ENCODE data around the gene TAS2R38. TPM values are rescaled to one million over a fixed set of nuclear protein-coding genes. Genes with fewer than 3 reads are reported as not detected.
"Not testable (repeated sequence)": the region's sequence is repeated elsewhere in the genome, so short reads cannot be mapped to it uniquely, and the experiment has no call there.

TAS2R38 gene
- total RNA-seq, 2 experiments from 2014 or later = not detected

GRCh38 chr7:141992688-141993087 lies 19.1 kb upstream of the TAS2R38 start:
- CTCF ChIA-PET = interaction anchor here (1.6 kb wide), 1 partner anchor 16 kb away, joined by 3 read pairs; no protein-coding TSS in a partner anchor
- peaks cover 4% of the 10 kb centered on the region for H3K4me1 Mint-ChIP-seq (ENCODE audit: low read depth)
- ATAC-seq (no peak), DNase-seq (no peak)
- no peaks in the 10 kb centered on the region for H3K27me3 Mint-ChIP-seq (ENCODE audit: low read depth)
- no peak overlapping the region for H3K4me3 Mint-ChIP-seq
- H3K36me3 Mint-ChIP-seq (ENCODE audit: low read depth) = no peaks in the 10 kb centered on the region
- no peak overlapping the region for H3K27ac Mint-ChIP-seq
- POLR2A ChIA-PET = no interaction called here
- no peaks in the 10 kb centered on the region for H3K9me3 Mint-ChIP-seq (ENCODE audit: insufficient read depth)

GRCh38 chr7:141992156-141992555 lies 18.6 kb upstream of the TAS2R38 start:
- H3K27me3 Mint-ChIP-seq (ENCODE audit: low read depth) = no peaks in the 10 kb centered on the region
- ATAC-seq (no peak), DNase-seq (no peak)
- no peak overlapping the region for H3K27ac Mint-ChIP-seq
- H3K4me1 Mint-ChIP-seq (ENCODE audit: low read depth) = peaks cover 4% of the 10 kb centered on the region
- no peak overlapping the region for H3K4me3 Mint-ChIP-seq
- POLR2A ChIA-PET = interaction anchor here (0.6 kb wide), 1 partner anchor 145 kb away, joined by 3 read pairs; no protein-coding TSS in a partner anchor
- no peaks in the 10 kb centered on the region for H3K9me3 Mint-ChIP-seq (ENCODE audit: insufficient read depth)
- no peaks in the 10 kb centered on the region for H3K36me3 Mint-ChIP-seq (ENCODE audit: low read depth)
- CTCF ChIA-PET = no interaction called here

GRCh38 chr7:141991140-141991539 lies 17.6 kb upstream of the TAS2R38 start:
- Mint-ChIP-seq H3K9me3 (ENCODE audit: insufficient read depth) (no peaks in the 10 kb centered on the region), H3K4me3 (no peak overlapping the region), H3K36me3 (ENCODE audit: low read depth) (no peaks in the 10 kb centered on the region), H3K27me3 (ENCODE audit: low read depth) (no peaks in the 10 kb centered on the region), H3K27ac (no peak overlapping the region), H3K4me1 (ENCODE audit: low read depth) (peaks cover 4% of the 10 kb centered on the region)
- DNase-seq (no peak), ATAC-seq (no peak)
- ChIA-PET CTCF (no interaction called here), POLR2A (no interaction called here)

GRCh38 chr7:141990011-141990725 lies 16.6 kb upstream of the TAS2R38 start:
- no peak overlapping the region for H3K4me3 Mint-ChIP-seq
- H3K9me3 Mint-ChIP-seq (ENCODE audit: insufficient read depth) = no peaks in the 10 kb centered on the region
- no peaks in the 10 kb centered on the region for H3K27me3 Mint-ChIP-seq (ENCODE audit: low read depth)
- no peak overlapping the region for H3K27ac Mint-ChIP-seq
- ChIA-PET CTCF (no interaction called here), POLR2A (no interaction called here)
- ATAC-seq (no peak), DNase-seq (no peak)
- H3K4me1 Mint-ChIP-seq (ENCODE audit: low read depth) = peaks cover 4% of the 10 kb centered on the region
- no peaks in the 10 kb centered on the region for H3K36me3 Mint-ChIP-seq (ENCODE audit: low read depth)

GRCh38 chr7:141987803-141988202 lies 14.2 kb upstream of the TAS2R38 start:
- ATAC-seq = not testable (repeated sequence)

GRCh38 chr7:141986923-141987322 lies 13.3 kb upstream of the TAS2R38 start:
- ChIA-PET CTCF (no interaction called here), POLR2A (no interaction called here)
- Mint-ChIP-seq H3K9me3 (ENCODE audit: insufficient read depth) (no peaks in the 10 kb centered on the region), H3K27ac (no peak overlapping the region), H3K4me1 (ENCODE audit: low read depth) (peaks cover 4% of the 10 kb centered on the region), H3K4me3 (no peak overlapping the region), H3K36me3 (ENCODE audit: low read depth) (no peaks in the 10 kb centered on the region), H3K27me3 (ENCODE audit: low read depth) (no peaks in the 10 kb centered on the region)
- ATAC-seq = no peak
- DNase-seq = no peak

More at GRCh38 chr7:141987803-141988202, 14.2 kb upstream of the TAS2R38 start:
- H3K9me3 Mint-ChIP-seq (ENCODE audit: insufficient read depth); POLR2A ChIA-PET; H3K4me1 Mint-ChIP-seq (ENCODE audit: low read depth); CTCF ChIA-PET; H3K27ac Mint-ChIP-seq; H3K27me3 Mint-ChIP-seq (ENCODE audit: low read depth); H3K36me3 Mint-ChIP-seq (ENCODE audit: low read depth); DNase-seq; H3K4me3 Mint-ChIP-seq: not testable (repeated sequence)

GRCh38 chr7:141985926-141986325 lies 12.4 kb upstream of the TAS2R38 start:
- H3K9me3 Mint-ChIP-seq (ENCODE audit: insufficient read depth); H3K27me3 Mint-ChIP-seq (ENCODE audit: low read depth); H3K36me3 Mint-ChIP-seq (ENCODE audit: low read depth); POLR2A ChIA-PET; H3K4me1 Mint-ChIP-seq (ENCODE audit: low read depth); DNase-seq; H3K27ac Mint-ChIP-seq; H3K4me3 Mint-ChIP-seq; ATAC-seq: not testable (repeated sequence)
- CTCF ChIA-PET = interaction anchor here (1.1 kb wide), 1 partner anchor 10 kb away, joined by 5 read pairs; no protein-coding TSS in a partner anchor

GRCh38 chr7:141979568-141979967 lies 6.0 kb upstream of the TAS2R38 start:
- Mint-ChIP-seq H3K27ac (no peak overlapping the region), H3K9me3 (ENCODE audit: insufficient read depth) (no peaks in the 10 kb centered on the region), H3K4me3 (no peak overlapping the region), H3K27me3 (ENCODE audit: low read depth) (no peaks in the 10 kb centered on the region), H3K4me1 (ENCODE audit: low read depth) (peaks cover 22% of the 10 kb centered on the region), H3K36me3 (ENCODE audit: low read depth) (no peaks in the 10 kb centered on the region)
- ATAC-seq = no peak
- POLR2A ChIA-PET = no interaction called here
- no peak for DNase-seq
- CTCF ChIA-PET = no interaction called here

GRCh38 chr7:141978351-141978750 lies 4.8 kb upstream of the TAS2R38 start:
- Mint-ChIP-seq H3K9me3 (ENCODE audit: insufficient read depth) (no peaks in the 10 kb centered on the region), H3K27ac (no peak overlapping the region), H3K4me3 (no peak overlapping the region), H3K27me3 (ENCODE audit: low read depth) (no peaks in the 10 kb centered on the region), H3K4me1 (ENCODE audit: low read depth) (peaks cover 22% of the 10 kb centered on the region), H3K36me3 (ENCODE audit: low read depth) (no peaks in the 10 kb centered on the region)
- no peak for DNase-seq
- no peak for ATAC-seq
- CTCF ChIA-PET = interaction anchor here (0.8 kb wide), 1 partner anchor 341 kb away, joined by 3 read pairs; no protein-coding TSS in a partner anchor
- POLR2A ChIA-PET = no interaction called here

- DNase-seq (no peak), ATAC-seq (no peak)
- H3K36me3 Mint-ChIP-seq (ENCODE audit: low read depth) = no peaks in the 10 kb centered on the region
- H3K9me3 Mint-ChIP-seq (ENCODE audit: insufficient read depth) = no peaks in the 10 kb centered on the region
- H3K4me1 Mint-ChIP-seq (ENCODE audit: low read depth) = peaks cover 22% of the 10 kb centered on the region
- H3K4me3 Mint-ChIP-seq = peak overlapping the region; percentile 63
- ChIA-PET CTCF (interaction anchor here (0.6 to 5.3 kb wide), 39 partner anchors 9 to 888 kb away, joined by 3 to 88 read pairs (median 5); no protein-coding TSS in a partner anchor), POLR2A (no interaction called here)
- H3K27ac Mint-ChIP-seq = no peak overlapping the region
- no peaks in the 10 kb centered on the region for H3K27me3 Mint-ChIP-seq (ENCODE audit: low read depth)
Measured at GRCh38 chr7:141976524-141977245, 3.1 kb upstream of the TAS2R38 start.

- Mint-ChIP-seq H3K4me3 (peak overlapping the region; percentile 63), H3K36me3 (ENCODE audit: low read depth) (no peaks in the 10 kb centered on the region), H3K4me1 (ENCODE audit: low read depth) (peaks cover 22% of the 10 kb centered on the region), H3K9me3 (ENCODE audit: insufficient read depth) (no peaks in the 10 kb centered on the region), H3K27me3 (ENCODE audit: low read depth) (no peaks in the 10 kb centered on the region), H3K27ac (peak overlapping the region; percentile 1)
- peak; percentile 77 for DNase-seq
- ChIA-PET CTCF (interaction anchor here (0.6 to 5.3 kb wide), 47 partner anchors 9 to 1027 kb away, joined by 3 to 88 read pairs (median 4); no protein-coding TSS in a partner anchor), POLR2A (no interaction called here)
- ATAC-seq = peak; percentile 91
Measured at GRCh38 chr7:141975806-141976523, 2.4 kb upstream of the TAS2R38 start.

GRCh38 chr7:141974831-141975230 lies 1.3 kb upstream of the TAS2R38 start:
- Mint-ChIP-seq H3K4me3 (no peak overlapping the region), H3K36me3 (ENCODE audit: low read depth) (no peaks in the 10 kb centered on the region), H3K9me3 (ENCODE audit: insufficient read depth) (no peaks in the 10 kb centered on the region), H3K27ac (no peak overlapping the region), H3K4me1 (ENCODE audit: low read depth) (peaks cover 19% of the 10 kb centered on the region), H3K27me3 (ENCODE audit: low read depth) (no peaks in the 10 kb centered on the region)
- ChIA-PET POLR2A (no interaction called here), CTCF (interaction anchor here (1.1 to 5.3 kb wide), 12 partner anchors 42 to 1028 kb away, joined by 3 to 88 read pairs (median 4); no protein-coding TSS in a partner anchor)
- DNase-seq (peak; percentile 45), ATAC-seq (no peak)
